ENCODE results near the gene TBX18. TPM values are rescaled to one million over a fixed set of nuclear protein-coding genes. Genes with fewer than 3 reads are reported as not detected.

Gene TBX18
- polyA plus RNA-seq, 1 experiment = 34.5 TPM

DNA sequence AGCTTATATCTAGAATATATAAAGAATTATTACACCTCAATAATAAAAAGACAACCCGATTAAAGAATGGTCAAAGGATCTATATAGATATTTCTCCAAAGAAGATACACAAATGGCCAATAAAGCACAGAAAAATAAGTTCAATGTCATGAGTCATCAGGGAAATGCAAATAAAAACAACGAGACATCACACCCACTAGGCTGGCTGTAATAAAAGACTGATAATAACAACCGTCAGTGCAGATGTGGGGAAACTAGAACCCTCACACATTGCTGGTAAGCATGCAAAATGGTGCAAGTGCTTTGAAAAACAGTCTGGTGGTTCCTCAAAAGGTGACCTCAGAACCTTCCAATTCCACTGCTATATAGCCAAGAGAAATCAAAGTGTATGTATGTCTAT is 33.0 kb downstream of the TBX18 start:
- peaks cover 2% of the 10 kb centered on the region; the same call in 1 of the 2 replicates for H3K36me3 ChIP-seq (ENCODE audit: control insufficient read depth, insufficient read depth, low read length)
- no peaks in the 10 kb centered on the region for H3K27me3 ChIP-seq (ENCODE audit: control insufficient read depth, insufficient read depth, low read length)
- ChIA-PET CTCF (interaction anchor here (0.6 to 0.7 kb wide), 2 partner anchors 79 to 1428 kb away, joined by 3 read pairs; no protein-coding TSS in a partner anchor), POLR2A (no interaction called here)
- no peak overlapping the region for H3K4me3 ChIP-seq (ENCODE audit: low read depth, low read length)
- no peak for DNase-seq (ENCODE audit: low read depth)
- TF ChIP-seq, protein P1, sequence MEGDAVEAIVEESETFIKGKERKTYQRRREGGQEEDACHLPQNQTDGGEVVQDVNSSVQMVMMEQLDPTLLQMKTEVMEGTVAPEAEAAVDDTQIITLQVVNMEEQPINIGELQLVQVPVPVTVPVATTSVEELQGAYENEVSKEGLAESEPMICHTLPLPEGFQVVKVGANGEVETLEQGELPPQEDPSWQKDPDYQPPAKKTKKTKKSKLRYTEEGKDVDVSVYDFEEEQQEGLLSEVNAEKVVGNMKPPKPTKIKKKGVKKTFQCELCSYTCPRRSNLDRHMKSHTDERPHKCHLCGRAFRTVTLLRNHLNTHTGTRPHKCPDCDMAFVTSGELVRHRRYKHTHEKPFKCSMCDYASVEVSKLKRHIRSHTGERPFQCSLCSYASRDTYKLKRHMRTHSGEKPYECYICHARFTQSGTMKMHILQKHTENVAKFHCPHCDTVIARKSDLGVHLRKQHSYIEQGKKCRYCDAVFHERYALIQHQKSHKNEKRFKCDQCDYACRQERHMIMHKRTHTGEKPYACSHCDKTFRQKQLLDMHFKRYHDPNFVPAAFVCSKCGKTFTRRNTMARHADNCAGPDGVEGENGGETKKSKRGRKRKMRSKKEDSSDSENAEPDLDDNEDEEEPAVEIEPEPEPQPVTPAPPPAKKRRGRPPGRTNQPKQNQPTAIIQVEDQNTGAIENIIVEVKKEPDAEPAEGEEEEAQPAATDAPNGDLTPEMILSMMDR (IDR thresholded peaks at IDR 0.05; ENCODE audit: insufficient read depth, low read depth, low read length) = no peak

DNA sequence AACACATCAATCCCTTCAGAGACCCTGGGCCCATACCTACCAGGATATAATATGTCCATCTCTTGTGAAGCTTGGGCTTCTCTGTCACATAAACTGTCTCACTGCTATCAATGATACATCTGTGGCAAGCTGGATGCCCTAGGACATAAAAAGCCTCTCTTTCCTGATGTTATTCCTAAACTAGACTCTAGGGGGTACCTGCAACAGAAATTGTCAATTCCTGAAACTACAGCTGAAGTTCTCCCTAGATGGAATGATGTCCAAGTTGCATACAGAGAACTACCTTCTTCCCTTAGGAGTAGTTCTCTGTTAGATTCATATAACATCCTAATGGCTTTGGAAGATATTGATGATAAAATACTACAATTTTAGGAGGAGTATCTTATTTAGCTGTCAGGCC is 35.8 kb downstream of the TBX18 start:
- ChIA-PET CTCF (interaction anchor here (0.6 to 1.8 kb wide), 3 partner anchors 17 to 131 kb away, joined by 3 to 5 read pairs (median 3); no protein-coding TSS in a partner anchor), POLR2A (no interaction called here)
- no peaks in the 10 kb centered on the region for H3K27me3 ChIP-seq (ENCODE audit: control insufficient read depth, insufficient read depth, low read length)
- TF ChIP-seq, protein P1 (IDR thresholded peaks at IDR 0.05; ENCODE audit: insufficient read depth, low read depth, low read length) = peak; percentile 46
- H3K36me3 ChIP-seq (ENCODE audit: control insufficient read depth, insufficient read depth, low read length) = peaks cover 2% of the 10 kb centered on the region; the same call in 1 of the 2 replicates
- no peak for DNase-seq (ENCODE audit: low read depth)
- no peak overlapping the region for H3K4me3 ChIP-seq (ENCODE audit: low read depth, low read length)

DNA sequence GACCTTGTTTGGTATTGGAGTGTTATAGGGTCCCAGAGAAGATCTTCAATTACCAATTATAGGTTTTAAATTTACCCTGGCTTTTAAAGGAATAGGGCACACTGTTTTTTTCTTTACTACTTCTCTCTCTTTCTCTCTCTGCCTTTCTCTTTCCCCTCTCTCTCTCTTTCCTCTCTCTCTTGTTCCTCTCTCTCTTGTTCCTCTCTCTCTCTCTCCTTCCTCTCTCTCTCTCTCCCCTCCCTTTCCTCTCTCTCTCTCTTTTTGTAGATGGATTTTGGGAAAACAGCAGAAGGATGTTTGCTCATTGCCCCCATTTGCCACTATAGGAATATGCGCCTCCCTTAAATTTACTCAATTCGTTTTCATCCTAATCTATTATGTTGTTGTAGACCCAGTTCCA is 45.2 kb downstream of the TBX18 start:
- ChIA-PET POLR2A (no interaction called here), CTCF (no interaction called here)
- H3K36me3 ChIP-seq (ENCODE audit: control insufficient read depth, insufficient read depth, low read length) = no peaks in the 10 kb centered on the region
- no peaks in the 10 kb centered on the region for H3K27me3 ChIP-seq (ENCODE audit: control insufficient read depth, insufficient read depth, low read length)
- DNase-seq (ENCODE audit: low read depth) = no peak
- TF ChIP-seq, protein P1 (IDR thresholded peaks at IDR 0.05; ENCODE audit: insufficient read depth, low read depth, low read length) = no peak
- no peak overlapping the region for H3K4me3 ChIP-seq (ENCODE audit: low read depth, low read length)

DNA sequence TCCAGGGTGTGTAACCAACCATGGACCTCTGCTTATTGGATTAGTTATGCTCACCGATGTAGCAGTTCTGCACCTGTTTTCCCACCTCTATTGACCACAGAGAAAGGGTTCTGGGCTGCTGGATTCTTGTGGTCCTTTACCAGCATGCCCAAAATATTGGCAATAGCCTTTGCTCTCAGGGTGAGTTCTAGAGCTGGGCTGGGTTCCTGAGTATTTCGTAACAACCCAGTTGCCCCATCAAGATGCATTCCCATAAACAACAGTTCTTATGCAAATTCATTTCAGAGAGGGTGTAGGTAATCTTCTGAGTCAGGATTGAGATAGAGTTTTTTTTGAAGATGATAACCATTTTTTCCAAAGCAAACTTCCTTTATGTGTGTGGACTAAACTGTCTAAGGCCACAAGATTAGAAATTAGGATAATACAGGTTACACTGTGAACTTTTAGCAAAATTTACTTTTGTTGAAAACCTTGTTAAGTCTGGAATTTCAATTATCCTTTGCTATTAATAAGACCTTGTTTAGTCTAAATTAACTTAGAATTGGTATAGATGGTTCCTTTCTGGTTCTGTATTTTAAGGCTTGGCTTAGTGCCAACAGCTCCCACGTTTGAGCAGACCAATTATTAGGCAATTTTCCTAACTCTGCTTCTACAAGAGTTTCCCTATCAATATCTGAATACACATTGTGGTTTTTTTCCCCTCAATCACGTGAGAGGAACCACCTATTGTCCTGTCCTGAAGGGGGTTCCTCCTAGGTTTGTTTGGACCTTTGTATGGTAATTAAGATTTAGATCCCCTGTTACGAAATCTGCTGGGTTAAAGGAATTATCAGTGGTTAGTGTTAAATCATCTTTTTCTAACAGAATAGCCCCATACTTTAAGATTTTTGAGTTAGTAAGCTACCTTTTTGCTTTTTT is 46.1 kb downstream of the TBX18 start:
- POLR2A ChIA-PET = no interaction called here
- no peak for DNase-seq (ENCODE audit: low read depth)
- CTCF ChIA-PET = no interaction called here
- no peaks in the 10 kb centered on the region for H3K36me3 ChIP-seq (ENCODE audit: control insufficient read depth, insufficient read depth, low read length)
- no peaks in the 10 kb centered on the region for H3K27me3 ChIP-seq (ENCODE audit: control insufficient read depth, insufficient read depth, low read length)
- no peak overlapping the region for H3K4me3 ChIP-seq (ENCODE audit: low read depth, low read length)
- TF ChIP-seq, protein P1 (IDR thresholded peaks at IDR 0.05; ENCODE audit: insufficient read depth, low read depth, low read length) = no peak

DNA sequence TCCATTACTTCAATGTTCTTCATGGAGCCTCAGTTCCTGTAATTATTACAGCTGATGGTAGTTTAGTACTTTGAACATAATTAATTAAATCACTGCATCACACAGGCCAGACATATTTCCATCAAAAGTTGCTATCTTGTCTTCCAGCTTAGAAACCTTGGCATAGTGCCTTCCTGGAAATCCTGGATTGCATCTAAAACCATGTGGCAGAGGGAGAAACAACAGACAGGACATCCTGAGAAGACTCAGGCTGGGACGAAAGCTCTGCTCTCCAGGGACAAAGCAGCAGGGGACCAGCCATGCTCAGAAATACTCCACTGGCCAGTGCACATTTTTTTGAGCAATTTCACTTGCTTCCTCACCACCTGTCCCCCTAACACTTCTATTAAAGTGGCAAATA is 55.3 kb downstream of the TBX18 start:
- Histone ChIP-seq H3K36me3 (ENCODE audit: control insufficient read depth, insufficient read depth, low read length) (no peaks in the 10 kb centered on the region), H3K27me3 (ENCODE audit: control insufficient read depth, insufficient read depth, low read length) (no peaks in the 10 kb centered on the region), H3K4me3 (ENCODE audit: low read depth, low read length) (no peak overlapping the region)
- no peak for DNase-seq (ENCODE audit: low read depth)
- TF ChIP-seq, protein P1 (IDR thresholded peaks at IDR 0.05; ENCODE audit: insufficient read depth, low read depth, low read length) = no peak
- ChIA-PET POLR2A (no interaction called here), CTCF (no interaction called here)

Data from BJ (cell line).